Psoas muscle (tissue), 8 donors: ENCODE data around the gene DGKZ. TPM values are rescaled to one million over a fixed set of nuclear protein-coding genes. Genes with fewer than 3 reads are reported as not detected.

Experiments used
- ATAC-seq, 4 donors: fragments of 200-7000 bp; cut with Tn5 transposase; one replicate each; pipeline ENCODE4 v1.9.1; 2020; ENCODE audit warnings: moderate library complexity in 3 of 4, mild to moderate bottlenecking in 2 of 4
- DNase-seq, 2 donors: peaks; one replicate each; pipeline ENCODE4 v3.0.0-alpha.2; 2020
- H3K27ac ChIP-seq: fragments of 200-600 bp; one replicate; pipeline ENCODE4 v1.8.0; 2022
- H3K27me3 ChIP-seq, 3 donors: fragments of 200-600 bp in 1 of 3; one replicate each; pipeline versions ENCODE4 v1.6.1 to v1.8.0; 2013 to 2022; ENCODE audit warnings: low read length in 2 of 3, mild to moderate bottlenecking in 2 of 3, moderate library complexity in 1 of 3; ENCODE audit not compliant: insufficient read depth in 3 of 3
- H3K36me3 ChIP-seq, 2 donors: fragments of 200-600 bp in 1 of 2; one replicate each; pipeline versions ENCODE4 v1.6.1 to v1.8.0; 2013 to 2022; ENCODE audit warnings: low read depth in 1 of 2, mild to moderate bottlenecking in 1 of 2, moderate library complexity in 1 of 2; ENCODE audit not compliant: insufficient read depth in 1 of 2
- H3K4me1 ChIP-seq: fragments of 200-600 bp; one replicate; pipeline ENCODE4 v1.8.0; 2022
- H3K4me3 ChIP-seq: fragments of 200-600 bp; one replicate; pipeline ENCODE4 v1.8.0; 2022; ENCODE audit warnings: mild to moderate bottlenecking
- H3K9me3 ChIP-seq: fragments of 200-600 bp; one replicate; pipeline ENCODE4 v1.8.0; 2022
- WGBS, 3 donors: extraction: QIAGEN DNeasy Blood & Tissue Kit; methylation state at CpG; one replicate each; pipeline versions ENCODE4 v1.1.6 to v1.1.7; 2013; 5-methylcytosine and 5-hydroxymethylcytosine counted together
- intact Hi-C, 2 donors: fragments of 100-400 bp; cut with DNase I; formaldehyde crosslinking; loops; one replicate each; pipeline versions ENCODE4 v1.11.0 to v1.14.2; 2022
- polyA plus RNA-seq, 3 donors: library from polyadenylated mRNA; stranded (reverse); fragments of 200-250 nt; gene quantifications; one replicate each; pipeline ENCODE4 v1.2.3, GENCODE V29; 2013
- total RNA-seq, 4 donors: library from RNA; stranded (reverse); fragmentation: NEBNext Ultra II Directional in 2 of 4; extraction: Animal tissue kit (Norgen Biotek cat#: 25700) in 2 of 4; gene quantifications; one replicate each; pipeline versions ENCODE4 v1.2.1 to v1.2.4, GENCODE V29; 2021 to 2023
- TF ChIP-seq, protein P1 (sequence below): fragments of 200-600 bp; IDR thresholded peaks from one replicate; pipeline ENCODE4 v1.8.0; 2022; ENCODE audit warnings: antibody characterized with exemption
- donor health status: healthy with polysubstance abuse.
- donor health status: DM: no; HTN: no; CAD: no; lungs with moderate emphysema.
- donor health status: Bipolar disorder and iron deficiency.
- donor health status: healthy.
- donor health status: DM: yes; HTN: yes; CAD: no.
- donor health status: DM: no; HTN: no; CAD: no.
- donor health status: DM: no; HTN: no; CAD: no.
- donor health status: DM: yes; HTN: yes; CAD: no.

The DGKZ gene
- total and polyA plus RNA-seq, 7 donors: 57.7 to 138 (median 90.2) TPM

GRCh38 chr11:46306296-46306853, 40.9 kb upstream of the DGKZ start:
- H3K4me3 ChIP-seq: no peak overlapping the region
- no peaks in the 10 kb centered on the region for H3K36me3 ChIP-seq
- H3K4me1 ChIP-seq: no peaks in the 10 kb centered on the region
- no peak overlapping the region for H3K27ac ChIP-seq
- H3K27me3 ChIP-seq: no peaks in the 10 kb centered on the region
- ATAC-seq (no peak), DNase-seq (no peak)
- WGBS, 3 donors: 81 to 91% (median 88%) methylated on average over 5 of the region's 5 CpGs
- TF ChIP-seq, protein P1, sequence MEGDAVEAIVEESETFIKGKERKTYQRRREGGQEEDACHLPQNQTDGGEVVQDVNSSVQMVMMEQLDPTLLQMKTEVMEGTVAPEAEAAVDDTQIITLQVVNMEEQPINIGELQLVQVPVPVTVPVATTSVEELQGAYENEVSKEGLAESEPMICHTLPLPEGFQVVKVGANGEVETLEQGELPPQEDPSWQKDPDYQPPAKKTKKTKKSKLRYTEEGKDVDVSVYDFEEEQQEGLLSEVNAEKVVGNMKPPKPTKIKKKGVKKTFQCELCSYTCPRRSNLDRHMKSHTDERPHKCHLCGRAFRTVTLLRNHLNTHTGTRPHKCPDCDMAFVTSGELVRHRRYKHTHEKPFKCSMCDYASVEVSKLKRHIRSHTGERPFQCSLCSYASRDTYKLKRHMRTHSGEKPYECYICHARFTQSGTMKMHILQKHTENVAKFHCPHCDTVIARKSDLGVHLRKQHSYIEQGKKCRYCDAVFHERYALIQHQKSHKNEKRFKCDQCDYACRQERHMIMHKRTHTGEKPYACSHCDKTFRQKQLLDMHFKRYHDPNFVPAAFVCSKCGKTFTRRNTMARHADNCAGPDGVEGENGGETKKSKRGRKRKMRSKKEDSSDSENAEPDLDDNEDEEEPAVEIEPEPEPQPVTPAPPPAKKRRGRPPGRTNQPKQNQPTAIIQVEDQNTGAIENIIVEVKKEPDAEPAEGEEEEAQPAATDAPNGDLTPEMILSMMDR: no peak
- intact Hi-C loops: no loop called here
- no peaks in the 10 kb centered on the region for H3K9me3 ChIP-seq

GRCh38 chr11:46307369-46307768, 39.9 kb upstream of the DGKZ start:
- Histone ChIP-seq H3K27me3 (no peaks in the 10 kb centered on the region), H3K4me1 (no peaks in the 10 kb centered on the region), H3K4me3 (no peak overlapping the region), H3K9me3 (no peaks in the 10 kb centered on the region), H3K27ac (no peak overlapping the region), H3K36me3 (no peaks in the 10 kb centered on the region)
- ATAC-seq: peak in 1 of 4 donors; percentile 12
- no peak for DNase-seq
- intact Hi-C loops: no loop called here
- TF ChIP-seq, protein P1: no peak
- WGBS, 3 donors: 81 to 87% (median 85%) methylated on average over 3 of the region's 3 CpGs

DNA sequence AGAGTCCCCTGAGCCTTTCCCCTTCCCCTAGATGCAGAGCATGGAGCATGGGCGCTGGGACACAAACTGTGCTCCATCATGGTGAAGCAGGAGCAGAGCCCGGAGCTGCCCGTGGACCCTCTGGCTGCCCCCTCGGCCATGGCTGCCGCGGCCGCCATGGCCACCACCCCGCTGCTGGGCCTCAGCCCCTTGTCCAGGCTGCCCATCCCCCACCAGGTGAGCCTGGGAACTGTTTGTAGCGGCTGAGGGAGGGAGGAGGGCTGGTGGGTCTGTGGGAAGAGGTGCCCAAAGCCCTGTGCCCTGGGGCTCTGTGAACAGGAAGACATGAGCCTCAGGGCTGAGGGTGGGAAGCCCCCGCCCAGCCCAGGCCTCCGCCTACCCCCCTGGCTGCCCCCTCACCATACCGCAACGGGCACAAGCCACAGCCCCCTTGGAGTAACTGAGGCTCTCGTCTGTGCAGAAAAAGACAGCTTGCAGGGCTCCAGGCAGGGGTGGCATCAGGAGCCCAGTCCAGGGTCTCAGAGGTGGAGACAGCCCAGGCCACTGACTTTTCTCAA, 39.4 kb upstream of the DGKZ start:
- Histone ChIP-seq H3K36me3 (no peaks in the 10 kb centered on the region), H3K4me1 (no peaks in the 10 kb centered on the region), H3K27me3 (no peaks in the 10 kb centered on the region), H3K4me3 (no peak overlapping the region), H3K9me3 (no peaks in the 10 kb centered on the region), H3K27ac (no peak overlapping the region)
- intact Hi-C loops: loop anchor here (1.0 to 2.0 kb wide), 2 partner anchors 69 kb away; no protein-coding TSS in a partner anchor
- TF ChIP-seq, protein P1: no peak
- ATAC-seq (no peak), DNase-seq (no peak)
- 68 to 78% (median 77%) methylated on average over 13 to 14 of the region's 14 CpGs for WGBS, 3 donors

GRCh38 chr11:46308631-46309419, 38.4 kb upstream of the DGKZ start:
- peak; percentile 82 to 88 for DNase-seq
- peak; percentile 85 to 96 (median 90) for ATAC-seq
- Histone ChIP-seq H3K9me3 (no peaks in the 10 kb centered on the region), H3K4me1 (no peaks in the 10 kb centered on the region), H3K27me3 (no peaks in the 10 kb centered on the region), H3K4me3 (no peak overlapping the region), H3K27ac (no peak overlapping the region), H3K36me3 (no peaks in the 10 kb centered on the region)
- WGBS, 3 donors: 27 to 30% (median 27%) methylated on average over 12 of the region's 12 CpGs
- intact Hi-C loops: loop anchor here (1.0 to 2.0 kb wide), 2 partner anchors 70 kb away; no protein-coding TSS in a partner anchor
- TF ChIP-seq, protein P1: peak; percentile 89
